H9 (cell line): ENCODE measurements around the gene S100A3. TPM values are rescaled to one million over a fixed set of nuclear protein-coding genes. Genes with fewer than 3 reads are reported as not detected.

Experiments used
- DNase-seq: peaks from one replicate; pipeline ENCODE4 v3.0.0-alpha.2; 2017
- H2AFZ ChIP-seq: one replicate; pipeline ENCODE4 v1.6.1; 2013; ENCODE audit warnings: mild to moderate bottlenecking, low read length, control low read depth, moderate library complexity
- H2AK5ac ChIP-seq: 2 replicates; pipeline ENCODE4 v1.6.1; 2013; ENCODE audit warnings: low read length, control low read depth, mixed read lengths; ENCODE audit not compliant: insufficient read length
- H2BK120ac ChIP-seq: one replicate; pipeline ENCODE4 v1.6.1; 2013; ENCODE audit warnings: low read depth, mild to moderate bottlenecking, low read length, control low read depth, inconsistent platforms; ENCODE audit not compliant: poor library complexity, severe bottlenecking
- H2BK12ac ChIP-seq: 2 replicates; pipeline ENCODE4 v1.6.1; 2013; ENCODE audit warnings: low read length, control low read depth, mixed read lengths, low read depth; ENCODE audit not compliant: insufficient read length
- H2BK15ac ChIP-seq: 2 replicates; pipeline ENCODE4 v1.6.1; 2013; ENCODE audit warnings: low read depth, low read length, control low read depth
- H2BK20ac ChIP-seq: one replicate; pipeline ENCODE4 v1.6.1; 2013; ENCODE audit warnings: low read depth, mild to moderate bottlenecking, low read length, control low read depth, inconsistent platforms; ENCODE audit not compliant: poor library complexity, severe bottlenecking
- H2BK5ac ChIP-seq: 2 replicates; pipeline ENCODE4 v1.6.1; 2013; ENCODE audit warnings: low read length, control low read depth, mixed read lengths; ENCODE audit not compliant: insufficient read length
- H3K14ac ChIP-seq: 2 replicates; pipeline ENCODE4 v1.6.1; 2013; ENCODE audit warnings: low read length, control low read depth; ENCODE audit not compliant: insufficient read depth
- H3K18ac ChIP-seq: 2 replicates; pipeline ENCODE4 v1.6.1; 2013; ENCODE audit warnings: low read depth, mild to moderate bottlenecking, mixed read lengths, low read length, control low read depth; ENCODE audit not compliant: insufficient read length
- H3K23ac ChIP-seq: 2 replicates; pipeline ENCODE4 v1.6.1; 2013; ENCODE audit warnings: low read length, control low read depth, mixed read lengths, low read depth; ENCODE audit not compliant: insufficient read length
- H3K23me2 ChIP-seq: 2 replicates; pipeline ENCODE4 v1.6.1; 2013; ENCODE audit warnings: low read depth, mild to moderate bottlenecking, mixed read lengths, low read length, control low read depth; ENCODE audit not compliant: insufficient read length, poor library complexity, severe bottlenecking
- H3K27ac ChIP-seq: 2 replicates; pipeline ENCODE4 v1.5.1; 2013; ENCODE audit warnings: low read length, control low read depth, mixed read lengths, low read depth; ENCODE audit not compliant: insufficient read length
- H3K27me3 ChIP-seq: 2 replicates; pipeline ENCODE4 v1.6.1; 2013; ENCODE audit warnings: low read length, control low read depth, inconsistent platforms; ENCODE audit not compliant: insufficient read depth
- H3K4ac ChIP-seq: 2 replicates; pipeline ENCODE4 v1.6.1; 2013; ENCODE audit warnings: low read depth, mild to moderate bottlenecking, control low read depth, inconsistent platforms, low read length, moderate library complexity
- H3K4me1 ChIP-seq: 2 replicates; pipeline ENCODE4 v1.6.1; 2013; ENCODE audit warnings: low read length, control low read depth, inconsistent platforms; ENCODE audit not compliant: insufficient read depth
- H3K4me2 ChIP-seq: 2 replicates; pipeline ENCODE4 v1.6.1; 2013; ENCODE audit warnings: low read length, control low read depth, mixed read lengths; ENCODE audit not compliant: insufficient read length, insufficient read depth
- H3K56ac ChIP-seq: 2 replicates; pipeline ENCODE4 v1.6.1; 2013; ENCODE audit warnings: low read depth, mild to moderate bottlenecking, mixed read lengths, low read length, control low read depth; ENCODE audit not compliant: insufficient read length
- H3K79me1 ChIP-seq: 2 replicates; pipeline ENCODE4 v1.6.1; 2013; ENCODE audit warnings: low read depth, mild to moderate bottlenecking, moderate library complexity, low read length, control low read depth, inconsistent platforms; ENCODE audit not compliant: insufficient read depth, poor library complexity, severe bottlenecking
- H3K79me2 ChIP-seq: 2 replicates; pipeline ENCODE4 v1.6.1; 2013; ENCODE audit warnings: low read length, control low read depth, inconsistent platforms; ENCODE audit not compliant: insufficient read depth
- H3K9ac ChIP-seq: 2 replicates; pipeline ENCODE4 v1.6.1; 2013; ENCODE audit warnings: low read length, control low read depth, mixed read lengths; ENCODE audit not compliant: insufficient read length; ENCODE audit errors: extremely low read depth
- H3K9me3 ChIP-seq: one replicate; pipeline ENCODE4 v1.6.1; 2013; ENCODE audit warnings: low read depth, low read length, inconsistent platforms; ENCODE audit not compliant: control insufficient read depth
- H3T11ph ChIP-seq: one replicate; pipeline ENCODE4 v1.6.1; 2013; ENCODE audit warnings: mild to moderate bottlenecking, low read length, control low read depth, inconsistent platforms
- H4K20me1 ChIP-seq: one replicate; pipeline ENCODE4 v1.6.1; 2013; ENCODE audit not compliant: control insufficient read depth, insufficient read length, insufficient read depth
- H4K5ac ChIP-seq: 2 replicates; pipeline ENCODE4 v1.6.1; 2013; ENCODE audit warnings: low read depth, mild to moderate bottlenecking, mixed read lengths, low read length, control low read depth; ENCODE audit not compliant: insufficient read length
- H4K8ac ChIP-seq: replicated peaks from 2 replicates; pipeline ENCODE4 v1.6.1; 2013; ENCODE audit warnings: low read length, control low read depth, mixed read lengths, low read depth; ENCODE audit not compliant: insufficient read length
- H4K91ac ChIP-seq: 2 replicates; pipeline ENCODE4 v1.6.1; 2013; ENCODE audit warnings: low read depth, mild to moderate bottlenecking, moderate library complexity, mixed read lengths, low read length, control low read depth; ENCODE audit not compliant: insufficient read length
- H3K27ac Mint-ChIP-seq, 3 experiments: 2 replicates in 2 of 3; 3 replicates in 1 of 3; pipeline ENCODE4 v1.8.0; 2020 to 2021; ENCODE audit warnings: mixed read lengths in 3 of 3, mild to moderate bottlenecking in 1 of 3, moderate library complexity in 1 of 3
- H3K27me3 Mint-ChIP-seq: 2 replicates; pipeline ENCODE4 v1.8.0; 2021; ENCODE audit warnings: low read depth, mild to moderate bottlenecking, moderate library complexity, mixed read lengths
- H3K36me3 Mint-ChIP-seq, 3 experiments: 2 replicates in 2 of 3; 3 replicates in 1 of 3; pipeline ENCODE4 v1.8.0; 2020 to 2021; ENCODE audit warnings: low read depth in 3 of 3, mixed read lengths in 3 of 3; ENCODE audit not compliant: insufficient read depth in 1 of 3
- H3K4me1 Mint-ChIP-seq, 2 experiments: 2 replicates each; pipeline ENCODE4 v1.8.0; 2020; ENCODE audit warnings: mixed read lengths in 2 of 2
- H3K4me3 Mint-ChIP-seq, 2 experiments: 2 replicates in 1 of 2; 3 replicates in 1 of 2; pipeline ENCODE4 v1.8.0; 2020 to 2021; ENCODE audit warnings: mild to moderate bottlenecking in 2 of 2, mixed read lengths in 2 of 2, moderate library complexity in 1 of 2
- H3K9me3 Mint-ChIP-seq, 2 experiments: 2 replicates in 1 of 2; 3 replicates in 1 of 2; pipeline ENCODE4 v1.8.0; 2020; ENCODE audit warnings: mild to moderate bottlenecking in 2 of 2, mixed read lengths in 2 of 2, moderate library complexity in 1 of 2
- CTCF ChIP-seq: fragments of 200-600 bp; sonication (generic); conservative IDR thresholded peaks from 3 replicates; pipeline ENCODE4 v1.8.0; 2021; ENCODE audit warnings: antibody characterized with exemption, mild to moderate bottlenecking
- total RNA-seq: library from RNA; stranded (reverse); gene quantifications from 2 replicates; pipeline ENCODE4 v1.2.1, GENCODE V29; 2021

Gene S100A3
- total RNA-seq, 1 experiment from 2014 or later = not detected

- no peak for DNase-seq
- Histone ChIP-seq H3K4me2 (no peak overlapping the region), H3K79me2 (no peaks in the 10 kb centered on the region), H3T11ph (no peak overlapping the region), H3K4ac (no peak overlapping the region), H2BK12ac (no peak overlapping the region), H4K8ac (no peak overlapping the region), H3K27me3 (no peaks in the 10 kb centered on the region), H4K20me1 (no peaks in the 10 kb centered on the region), H3K23me2 (no peaks in the 10 kb centered on the region), H4K5ac (no peak overlapping the region), H3K9ac (no peak overlapping the region), H2BK15ac (no peak overlapping the region), H2AFZ (no peak overlapping the region), H3K56ac (no peak overlapping the region), H3K14ac (no peak overlapping the region), H2BK20ac (no peak overlapping the region), H2AK5ac (no peak overlapping the region), H4K91ac (no peak overlapping the region), H2BK120ac (no peak overlapping the region), H3K4me1 (no peaks in the 10 kb centered on the region), H3K18ac (no peak overlapping the region), H2BK5ac (no peak overlapping the region), H3K27ac (no peak overlapping the region), H3K79me1 (no peaks in the 10 kb centered on the region), H3K9me3 (no peaks in the 10 kb centered on the region), H3K23ac (no peak overlapping the region)
- Mint-ChIP-seq H3K27me3 (no peaks in the 10 kb centered on the region), H3K9me3 (peaks cover 12 to 15% of the 10 kb centered on the region in 2 experiments; a peak in 4 of 5 replicates), H3K36me3 (peaks cover 0 to 6% (median 0%) of the 10 kb centered on the region in 3 experiments; a peak in 2 of 7 replicates), H3K4me3 (no peak overlapping the region), H3K4me1 (peaks cover 17 to 22% of the 10 kb centered on the region in 2 experiments), H3K27ac (no peak overlapping the region)
- TF ChIP-seq CTCF = no peak
These were observed 29.4 kb upstream of the S100A3 start for GRCh38 chr1:153578490-153578889.
